ENCODE data around the gene ZSCAN10.
A peak's percentile ranks its signal among the peaks of the same experiment; 100 is the strongest.

Gene ZSCAN10

GRCh38 chr16:3050487-3050886 lies 48.6 kb downstream of the ZSCAN10 start:
- ChIA-PET CTCF (interaction anchor here (0.9 to 5.4 kb wide), 4 partner anchors 8 to 23 kb away, joined by 3 to 48 read pairs (median 16); no protein-coding TSS in a partner anchor), POLR2A (no interaction called here)
- no peak for DNase-seq (ENCODE audit: extremely low spot score)
- TF ChIP-seq, protein P1, sequence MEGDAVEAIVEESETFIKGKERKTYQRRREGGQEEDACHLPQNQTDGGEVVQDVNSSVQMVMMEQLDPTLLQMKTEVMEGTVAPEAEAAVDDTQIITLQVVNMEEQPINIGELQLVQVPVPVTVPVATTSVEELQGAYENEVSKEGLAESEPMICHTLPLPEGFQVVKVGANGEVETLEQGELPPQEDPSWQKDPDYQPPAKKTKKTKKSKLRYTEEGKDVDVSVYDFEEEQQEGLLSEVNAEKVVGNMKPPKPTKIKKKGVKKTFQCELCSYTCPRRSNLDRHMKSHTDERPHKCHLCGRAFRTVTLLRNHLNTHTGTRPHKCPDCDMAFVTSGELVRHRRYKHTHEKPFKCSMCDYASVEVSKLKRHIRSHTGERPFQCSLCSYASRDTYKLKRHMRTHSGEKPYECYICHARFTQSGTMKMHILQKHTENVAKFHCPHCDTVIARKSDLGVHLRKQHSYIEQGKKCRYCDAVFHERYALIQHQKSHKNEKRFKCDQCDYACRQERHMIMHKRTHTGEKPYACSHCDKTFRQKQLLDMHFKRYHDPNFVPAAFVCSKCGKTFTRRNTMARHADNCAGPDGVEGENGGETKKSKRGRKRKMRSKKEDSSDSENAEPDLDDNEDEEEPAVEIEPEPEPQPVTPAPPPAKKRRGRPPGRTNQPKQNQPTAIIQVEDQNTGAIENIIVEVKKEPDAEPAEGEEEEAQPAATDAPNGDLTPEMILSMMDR (IDR thresholded peaks at IDR 0.05; ENCODE audit: control extremely low read depth, extremely low read depth, low read depth, missing control alignments) = no peak

- CTCF ChIA-PET = interaction anchor here (0.9 to 5.4 kb wide), 5 partner anchors 8 to 22 kb away, joined by 3 to 48 read pairs (median 7); no protein-coding TSS in a partner anchor
- POLR2A ChIA-PET = no interaction called here
- no peak for DNase-seq (ENCODE audit: extremely low spot score)
- TF ChIP-seq, protein P1 (IDR thresholded peaks at IDR 0.05; ENCODE audit: control extremely low read depth, extremely low read depth, low read depth, missing control alignments) = no peak
Measured at GRCh38 chr16:3049921-3050481, 49.1 kb downstream of the ZSCAN10 start.

DNA sequence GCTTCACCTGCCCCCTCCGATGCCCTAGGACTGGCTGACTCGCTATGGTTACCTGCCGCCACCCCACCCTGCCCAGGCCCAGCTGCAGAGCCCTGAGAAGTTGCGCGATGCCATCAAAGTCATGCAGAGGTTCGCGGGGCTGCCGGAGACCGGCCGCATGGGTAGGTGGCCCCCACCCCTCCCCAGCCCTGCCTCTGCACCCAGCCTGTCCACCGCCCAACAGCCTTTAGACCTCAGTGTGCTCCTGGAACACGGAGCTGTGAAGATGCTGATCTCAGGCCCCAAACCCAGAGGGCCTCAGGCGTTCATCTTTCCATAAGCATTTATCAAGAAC lies 51.7 kb downstream of the ZSCAN10 start:
- ChIA-PET POLR2A (no interaction called here), CTCF (interaction anchor here (1.0 to 5.4 kb wide), 8 partner anchors 11 to 179 kb away, joined by 3 to 48 read pairs (median 9); no protein-coding TSS in a partner anchor)
- DNase-seq (ENCODE audit: extremely low spot score) = peak; percentile 18
- TF ChIP-seq, protein P1 (IDR thresholded peaks at IDR 0.05; ENCODE audit: control extremely low read depth, extremely low read depth, low read depth, missing control alignments) = no peak

DNA sequence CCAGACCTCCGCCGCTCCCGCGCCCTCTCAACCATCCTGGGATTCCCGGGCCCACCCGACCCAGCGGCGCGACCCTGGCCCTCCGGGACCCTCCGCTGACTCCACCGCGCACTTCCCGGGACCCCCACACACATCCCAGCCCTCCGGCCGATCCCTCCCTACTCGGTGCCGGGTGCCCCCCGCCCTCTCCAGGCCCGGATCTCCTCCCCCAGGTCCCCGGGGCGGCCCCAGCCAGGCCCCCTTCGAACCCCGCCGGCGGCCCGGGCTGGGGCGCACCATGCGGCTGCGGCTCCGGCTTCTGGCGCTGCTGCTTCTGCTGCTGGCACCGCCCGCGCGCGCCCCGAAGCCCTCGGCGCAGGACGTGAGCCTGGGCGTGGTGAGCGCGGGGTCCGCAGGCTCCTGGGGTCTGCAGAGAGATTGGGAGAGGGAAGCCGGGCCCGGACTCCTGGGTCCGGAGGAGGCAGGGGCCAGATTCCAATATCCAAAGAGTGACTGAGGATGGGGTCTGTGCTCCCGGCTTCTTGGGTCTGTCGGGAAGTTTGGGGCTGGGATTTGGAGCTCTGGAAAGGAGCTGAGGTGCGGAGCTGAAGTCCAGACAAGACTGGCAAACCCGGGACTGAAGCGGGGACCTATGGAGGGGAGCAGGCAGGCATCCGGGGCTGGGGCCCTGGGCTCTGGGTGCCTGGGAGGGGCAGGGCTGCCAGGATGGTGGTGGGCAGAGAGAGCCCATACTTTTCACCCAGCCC lies 52.3 kb downstream of the ZSCAN10 start:
- peak; percentile 45 for DNase-seq (ENCODE audit: extremely low spot score)
- ChIA-PET POLR2A (no interaction called here), CTCF (interaction anchor here (1.6 to 5.4 kb wide), 6 partner anchors 12 to 103 kb away, joined by 4 to 48 read pairs (median 11); no protein-coding TSS in a partner anchor)
- TF ChIP-seq, protein P1 (IDR thresholded peaks at IDR 0.05; ENCODE audit: control extremely low read depth, extremely low read depth, low read depth, missing control alignments) = no peak

- TF ChIP-seq, protein P1 (IDR thresholded peaks at IDR 0.05; ENCODE audit: control extremely low read depth, extremely low read depth, low read depth, missing control alignments) = no peak
- DNase-seq (ENCODE audit: extremely low spot score) = peak; percentile 74
- POLR2A ChIA-PET = no interaction called here
- CTCF ChIA-PET = interaction anchor here (0.6 to 8.9 kb wide), 3 partner anchors 13 to 14 kb away, joined by 3 to 140 read pairs (median 3); no protein-coding TSS in a partner anchor
Measured at GRCh38 chr16:3045758-3046640, 53.1 kb downstream of the ZSCAN10 start, which contains the start of gene MMP25. TSS of gene MMP25 (plus strand) at chr16:3046561. CDS start at chr16:3046918, 357 bp downstream.

GRCh38 chr16:3044708-3045107 lies 54.4 kb downstream of the ZSCAN10 start:
- CTCF ChIA-PET = interaction anchor here (1.2 to 8.9 kb wide), 3 partner anchors 13 to 85 kb away, joined by 3 to 140 read pairs (median 3); no protein-coding TSS in a partner anchor
- POLR2A ChIA-PET = no interaction called here
- TF ChIP-seq, protein P1 (IDR thresholded peaks at IDR 0.05; ENCODE audit: control extremely low read depth, extremely low read depth, low read depth, missing control alignments) = no peak
- no peak for DNase-seq (ENCODE audit: extremely low spot score)

All from GM10248 (cell line).